Tongue (tissue), 2 donors: ENCODE measurements around the gene ARHGEF25. TPM values are rescaled to one million over a fixed set of nuclear protein-coding genes. Genes with fewer than 3 reads are reported as not detected.
"Not testable (repeated sequence)": the region's sequence is repeated elsewhere in the genome, so short reads cannot be mapped to it uniquely, and the experiment has no call there.

Experiments
- DNase-seq: peaks from one replicate; pipeline ENCODE4 v3.0.0-alpha.2; 2015
- total RNA-seq: library from RNA; depleted of rRNA; stranded (reverse); fragments of >200 nt; gene quantifications from one replicate; pipeline ENCODE4 v1.2.3, GENCODE V29; 2014

ARHGEF25 gene
- total RNA-seq, 1 donor from 2014 or later: 18.6 TPM

- DNase-seq: no peak
These were observed 25.1 kb upstream of the ARHGEF25 start for GRCh38 chr12:57586128-57586527.

GRCh38 chr12:57586832-57587429 lies 24.3 kb upstream of the ARHGEF25 start:
- no peak for DNase-seq

GRCh38 chr12:57588951-57589610 lies 22.2 kb upstream of the ARHGEF25 start:
- not testable (repeated sequence) for DNase-seq

DNA sequence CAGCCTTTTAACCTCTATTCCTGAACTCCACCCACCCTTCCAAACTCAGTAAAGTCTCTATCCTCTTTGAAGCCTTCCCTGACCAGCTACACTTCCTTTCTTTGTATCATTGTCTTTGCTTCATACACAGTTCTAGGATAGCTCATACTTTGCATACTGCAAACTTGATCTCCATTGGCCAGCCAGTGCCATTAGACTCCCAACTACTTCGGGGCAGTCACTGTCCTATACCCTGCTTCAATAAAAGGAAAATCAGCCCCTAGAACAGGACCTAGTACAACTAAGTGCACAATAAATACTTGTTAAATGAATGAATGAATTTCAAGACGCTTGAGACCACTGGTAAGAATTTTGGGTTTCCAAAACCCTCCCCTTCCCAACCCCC lies 20.8 kb upstream of the ARHGEF25 start:
- no peak for DNase-seq

DNA sequence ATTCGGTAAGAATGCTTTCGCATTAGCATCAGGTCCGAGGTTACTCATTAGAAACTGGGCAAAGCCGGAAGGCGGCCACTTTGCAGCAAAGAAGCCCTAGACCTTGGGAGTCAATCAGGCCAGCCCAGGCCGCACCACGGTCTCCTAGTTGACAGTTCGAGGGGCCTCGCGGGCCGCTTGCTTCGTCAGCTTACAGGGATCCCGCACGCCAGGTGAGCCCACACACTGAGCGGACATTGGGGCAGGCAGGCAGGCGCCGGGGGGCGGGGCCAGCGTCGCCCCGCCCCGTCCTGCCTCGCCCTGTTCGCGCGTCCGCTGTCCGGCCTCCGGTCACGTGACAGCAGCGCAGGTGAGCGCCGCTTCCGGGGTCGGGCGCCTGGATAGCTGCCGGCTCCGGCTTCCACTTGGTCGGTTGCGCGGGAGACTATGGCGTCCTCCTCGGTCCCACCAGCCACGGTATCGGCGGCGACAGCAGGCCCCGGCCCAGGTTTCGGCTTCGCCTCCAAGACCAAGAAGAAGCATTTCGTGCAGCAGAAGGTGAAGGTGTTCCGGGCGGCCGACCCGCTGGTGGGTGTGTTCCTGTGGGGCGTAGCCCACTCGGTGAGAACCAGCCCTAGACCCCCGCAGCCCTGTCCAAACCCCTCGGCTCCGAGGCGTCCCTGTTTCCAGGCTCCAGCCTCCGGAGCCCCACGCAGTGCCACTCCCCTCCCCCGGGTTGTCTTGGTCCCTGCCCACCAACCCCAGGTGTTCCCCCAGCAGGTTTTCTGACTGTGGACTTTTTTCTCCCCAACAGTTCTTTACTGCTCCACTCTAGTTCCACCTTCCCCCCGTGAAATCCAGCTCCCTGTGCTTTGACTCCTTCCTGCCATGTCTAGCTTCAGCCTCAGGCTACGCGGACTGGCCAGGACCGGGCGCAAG lies 20.1 kb upstream of the ARHGEF25 start, which contains the start of gene PIP4K2C:
Gene PIP4K2C (plus strand): TSS at position 329 of the 918 bp plus-strand sequence. CDS start 98 bp downstream, at position 427.
- DNase-seq: peak; percentile 81

- DNase-seq: no peak
These were observed 19.4 kb upstream of the ARHGEF25 start for GRCh38 chr12:57591782-57592325.

DNA sequence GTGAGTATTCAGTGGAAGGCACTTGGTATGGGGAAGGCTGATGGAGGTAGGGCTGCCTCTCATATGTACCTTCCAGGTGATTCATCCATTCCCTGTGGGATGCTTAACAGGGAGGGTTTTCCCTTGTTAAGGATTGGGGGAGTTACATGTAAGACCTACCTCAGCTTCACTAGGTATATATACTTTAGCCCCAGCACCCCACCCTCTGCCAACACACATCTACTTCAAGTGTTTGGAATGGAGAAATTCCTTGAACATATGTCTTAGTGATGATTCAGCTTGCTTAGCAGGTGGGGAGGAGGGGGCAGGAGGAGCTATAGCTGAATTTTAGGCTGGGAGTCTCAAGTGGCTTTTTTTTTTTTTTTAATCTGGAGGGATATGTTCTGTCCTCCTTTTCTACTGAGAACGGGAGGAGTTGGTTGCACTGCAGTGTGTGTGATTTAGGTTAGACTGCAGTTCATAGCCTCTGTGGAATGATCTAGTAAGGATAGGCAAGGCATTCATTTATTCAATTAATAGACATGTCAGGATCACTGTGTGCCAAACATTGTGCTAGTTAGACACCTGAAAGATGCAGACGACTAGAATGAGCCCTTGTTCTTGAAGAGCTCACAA lies 18.6 kb upstream of the ARHGEF25 start:
- no peak for DNase-seq

- DNase-seq: no peak
These were observed 18.0 kb upstream of the ARHGEF25 start for GRCh38 chr12:57593187-57593586.

DNA sequence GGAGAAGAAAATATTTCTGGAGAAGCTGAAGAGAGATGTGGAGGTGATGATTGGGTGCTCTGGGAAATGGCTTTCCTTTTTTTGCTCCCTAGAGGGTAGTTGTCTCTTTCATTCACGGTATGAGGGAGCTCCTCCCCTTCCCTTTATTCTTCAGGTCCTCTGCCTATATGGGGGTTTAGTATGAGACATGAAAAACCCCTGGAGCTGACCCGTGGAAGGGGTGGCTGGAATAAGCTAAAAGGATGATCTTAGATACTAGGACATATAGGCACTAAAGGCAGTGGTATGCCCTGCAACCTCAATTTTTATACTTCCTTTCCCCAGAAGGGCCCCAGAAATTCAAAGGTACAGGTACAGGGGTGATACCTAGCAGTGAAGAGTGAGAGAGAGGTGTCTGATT lies 10.8 kb upstream of the ARHGEF25 start:
- no peak for DNase-seq

DNA sequence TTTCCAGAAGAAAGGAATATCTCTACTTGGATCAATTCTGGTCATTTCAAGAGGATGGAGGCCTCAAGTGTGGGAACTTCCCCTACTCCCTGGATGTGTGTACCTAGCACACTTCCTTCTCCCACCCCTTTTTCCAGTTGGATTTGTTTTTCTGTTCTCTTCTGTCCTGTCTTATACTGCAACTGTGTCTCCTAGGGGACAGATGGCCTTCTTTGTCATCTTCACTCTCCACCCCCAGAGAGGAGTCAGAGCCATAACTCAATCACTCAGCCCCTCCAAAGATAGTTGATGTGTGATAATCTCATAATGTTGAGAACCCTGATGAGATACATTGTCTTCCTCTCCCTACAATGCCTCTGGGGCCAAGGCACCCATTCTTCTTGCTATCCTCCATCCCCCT lies 8.7 kb upstream of the ARHGEF25 start:
- no peak for DNase-seq

- no peak for DNase-seq
These were observed 7.9 kb upstream of the ARHGEF25 start for GRCh38 chr12:57603324-57603723.

- peak; percentile 86 for DNase-seq
These were observed 7.3 kb upstream of the ARHGEF25 start for GRCh38 chr12:57603815-57604453.

GRCh38 chr12:57604454-57604991 lies 6.7 kb upstream of the ARHGEF25 start, which contains the start of gene DTX3:
TSS of gene DTX3 (plus strand) at chr12:57604824. CDS start at chr12:57606518, 1,694 bp downstream.
- peak; percentile 72 for DNase-seq

DNA sequence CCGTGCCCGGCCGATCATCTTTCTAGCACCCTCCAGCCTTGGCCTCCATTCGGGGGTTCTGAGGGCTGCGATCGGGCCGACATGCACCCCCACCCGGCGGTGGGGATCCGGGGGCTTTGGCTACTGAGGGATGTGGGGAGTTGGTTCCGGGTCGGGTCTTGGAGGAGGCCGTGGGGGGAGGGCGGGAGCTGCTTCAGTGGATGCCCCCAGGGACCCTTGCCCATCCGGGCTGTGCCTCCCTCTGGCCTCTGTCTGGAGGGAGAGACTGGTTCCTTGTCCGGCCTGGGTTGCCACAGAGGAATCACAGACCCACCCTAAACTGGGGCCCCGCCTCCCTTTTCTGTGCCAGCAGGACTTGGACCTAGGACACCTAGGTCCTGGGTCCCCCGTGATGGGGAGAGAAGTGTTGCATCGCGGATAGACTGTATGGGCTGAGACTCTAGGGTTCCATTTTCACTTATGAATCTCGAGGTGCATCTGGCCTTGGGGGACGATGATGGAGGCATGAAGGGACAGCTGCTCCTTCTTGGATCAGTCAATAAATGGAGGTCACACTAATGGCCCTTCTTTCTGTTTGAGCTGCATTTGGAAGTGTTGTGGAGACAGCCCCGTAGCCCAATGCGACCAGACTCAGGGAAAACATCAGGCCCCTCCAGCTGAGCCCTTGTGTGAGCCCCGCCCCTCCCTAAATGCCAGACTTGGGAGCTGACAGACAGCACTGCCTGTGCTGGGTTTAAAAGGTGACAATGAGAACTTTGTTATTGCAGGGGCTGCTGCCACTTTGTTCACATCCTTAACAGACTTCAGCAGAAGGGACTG lies 6.0 kb upstream of the ARHGEF25 start:
- DNase-seq: peak; percentile 85

GRCh38 chr12:57605811-57606311 lies 5.4 kb upstream of the ARHGEF25 start:
- no peak for DNase-seq

- no peak for DNase-seq
These were observed 4.8 kb upstream of the ARHGEF25 start for GRCh38 chr12:57606399-57606798.

DNA sequence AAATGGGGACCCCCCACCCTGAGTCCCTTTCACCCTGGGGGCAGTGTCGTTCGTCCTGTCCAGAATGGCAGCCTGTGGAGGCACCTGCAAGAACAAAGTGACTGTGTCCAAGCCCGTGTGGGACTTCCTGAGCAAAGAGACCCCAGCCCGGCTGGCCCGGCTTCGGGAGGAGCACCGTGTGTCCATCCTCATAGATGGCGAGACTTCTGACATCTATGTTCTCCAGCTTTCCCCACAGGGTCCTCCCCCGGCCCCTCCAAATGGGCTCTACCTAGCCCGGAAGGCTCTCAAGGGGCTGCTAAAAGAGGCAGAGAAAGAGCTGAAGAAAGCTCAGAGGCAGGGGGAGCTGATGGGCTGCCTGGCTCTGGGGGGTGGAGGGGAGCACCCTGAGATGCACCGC lies 4.4 kb upstream of the ARHGEF25 start:
- DNase-seq: no peak

DNA sequence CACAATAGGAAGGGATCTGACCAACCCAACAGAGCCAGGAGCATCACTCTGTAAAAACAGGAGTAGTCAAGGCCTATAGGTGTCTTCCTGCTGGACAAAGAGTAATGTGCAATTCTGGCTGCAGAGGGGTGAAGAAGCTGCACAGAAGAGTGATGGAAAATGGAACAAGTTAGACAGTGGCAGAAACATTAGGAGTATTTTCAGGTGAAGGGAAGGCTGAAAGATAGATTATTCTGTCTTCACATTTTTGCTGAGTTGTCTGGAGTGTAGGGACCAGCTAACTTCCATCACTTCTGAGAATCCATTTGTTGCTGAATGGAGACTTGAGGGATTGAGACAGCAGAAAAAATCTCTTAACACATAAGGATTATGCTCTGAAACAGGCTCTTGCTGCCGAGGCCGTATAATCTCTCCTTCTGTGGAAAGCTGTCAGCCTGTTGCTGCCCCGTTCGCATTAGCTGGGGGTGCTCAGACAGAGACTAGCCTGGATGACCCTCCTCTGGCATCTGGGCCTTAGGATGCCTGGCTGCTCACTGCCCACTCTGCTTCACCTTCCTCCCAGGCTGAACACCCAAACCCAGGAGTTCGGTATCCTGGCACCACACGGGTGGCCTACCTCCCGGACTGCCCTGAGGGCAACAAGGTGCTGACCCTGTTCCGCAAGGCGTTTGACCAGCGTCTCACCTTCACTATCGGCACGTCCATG lies 3.1 kb upstream of the ARHGEF25 start:
- no peak for DNase-seq

GRCh38 chr12:57609101-57609780 lies 2.0 kb upstream of the ARHGEF25 start:
- peak; percentile 20 for DNase-seq
